Measurements from ENCODE around the gene RBM33. TPM values are rescaled to one million over a fixed set of nuclear protein-coding genes. Genes with fewer than 3 reads are reported as not detected.

Gene RBM33
- total and polyA plus RNA-seq, 2 of the 8 experiments (the other 6 are each of a cell fraction or from before 2014, with no cell fraction given) = 16.5 to 64.6 TPM

DNA sequence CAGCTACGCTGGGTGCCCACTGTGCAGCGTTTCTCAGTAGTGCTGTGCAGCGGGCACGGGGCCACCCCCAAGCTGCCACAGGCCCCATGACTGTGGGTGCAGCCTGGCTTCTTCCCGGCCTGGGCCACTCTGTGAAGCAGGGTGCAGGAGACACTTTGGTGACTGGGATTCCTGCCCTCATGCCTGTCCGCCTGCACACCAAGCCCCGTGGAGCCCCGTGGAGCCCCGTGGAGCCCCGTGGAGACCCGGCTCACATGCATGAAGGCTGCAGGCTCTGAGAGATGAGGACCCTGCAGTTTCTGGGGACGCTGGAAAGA, 171.7 kb downstream of the RBM33 start:
- H3K23me2 ChIP-seq (ENCODE audit: low read depth, low read length) = peaks cover 2% of the 10 kb centered on the region; the same call in 1 of the 2 replicates
- peaks cover 36 to 49% (median 40%) of the 10 kb centered on the region in 4 experiments for H3K27me3 ChIP-seq (replicated peaks in 1 of 4; ENCODE audit: control insufficient read depth in 3 of 4, extremely low read depth in 1 of 4, insufficient read depth in 3 of 4, low read length in 3 of 4)
- H3K23ac ChIP-seq (ENCODE audit: insufficient read length) = no peak overlapping the region
- no peak overlapping the region for H3K4me3 ChIP-seq (ENCODE audit: extremely low read depth in 1 of 4, insufficient read depth in 2 of 4, low read depth in 3 of 4, low read length in 4 of 4)
- FAIRE-seq (no peak), DNase-seq (ENCODE audit: low read depth in 1 of 2, low spot score in 2 of 2) (no peak)
- peaks cover 0 to 6% of the 10 kb centered on the region in 2 experiments; a peak in 1 of 4 replicates for H3K9me3 ChIP-seq (ENCODE audit: insufficient read depth in 2 of 2, low read depth in 1 of 2, low read length in 1 of 2)
- TF ChIP-seq, protein P1, sequence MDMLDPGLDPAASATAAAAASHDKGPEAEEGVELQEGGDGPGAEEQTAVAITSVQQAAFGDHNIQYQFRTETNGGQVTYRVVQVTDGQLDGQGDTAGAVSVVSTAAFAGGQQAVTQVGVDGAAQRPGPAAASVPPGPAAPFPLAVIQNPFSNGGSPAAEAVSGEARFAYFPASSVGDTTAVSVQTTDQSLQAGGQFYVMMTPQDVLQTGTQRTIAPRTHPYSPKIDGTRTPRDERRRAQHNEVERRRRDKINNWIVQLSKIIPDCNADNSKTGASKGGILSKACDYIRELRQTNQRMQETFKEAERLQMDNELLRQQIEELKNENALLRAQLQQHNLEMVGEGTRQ (IDR thresholded peaks at IDR 0.05; ENCODE audit: low read length) = no peak
- TF ChIP-seq CHD2 (IDR thresholded peaks at IDR 0.05; ENCODE audit: low read length) (no peak), BRCA1 (IDR thresholded peaks at IDR 0.05; ENCODE audit: low read depth, low read length) (no peak), RAD21 (IDR thresholded peaks at IDR 0.05 in 1 of 2, conservative IDR thresholded peaks at IDR 0.05 in 1 of 2; ENCODE audit: low read depth in 2 of 2, low read length in 2 of 2) (no peak), TCF12 (IDR thresholded peaks at IDR 0.05; ENCODE audit: low read depth, low read length) (no peak), RFX5 (IDR thresholded peaks at IDR 0.05; ENCODE audit: borderline replicate concordance, low read depth, low read length) (no peak)
- no peak overlapping the region for H4K5ac ChIP-seq (ENCODE audit: insufficient read length, low read depth, low read length)
- H2BK15ac ChIP-seq (ENCODE audit: low read length) = no peak overlapping the region
- H3K27ac ChIP-seq (ENCODE audit: low read depth, low read length) = no peak overlapping the region
- H2BK12ac ChIP-seq (ENCODE audit: low read depth, low read length) = no peak overlapping the region
- no peak overlapping the region for H3K18ac ChIP-seq (ENCODE audit: extremely low read depth, low read length)
- H3K4ac ChIP-seq (replicated peaks; ENCODE audit: insufficient read length, low read depth, low read length) = no peak overlapping the region
- no peaks in the 10 kb centered on the region for H3K36me3 ChIP-seq (ENCODE audit: control insufficient read depth in 2 of 4, insufficient read depth in 4 of 4, low read length in 3 of 4)
- H3K79me2 ChIP-seq (ENCODE audit: control insufficient read depth in 1 of 2, insufficient read depth in 2 of 2, low read length in 2 of 2) = no peaks in the 10 kb centered on the region
- H2BK20ac ChIP-seq (ENCODE audit: low read length) = no peak overlapping the region
- H3K4me1 ChIP-seq (replicated peaks in 1 of 4; ENCODE audit: control insufficient read depth in 3 of 4, insufficient read depth in 4 of 4, low read length in 3 of 4) = peaks cover 0 to 24% (median 12%) of the 10 kb centered on the region in 4 experiments; a peak in 6 of 7 replicates
- no peak overlapping the region for H2BK120ac ChIP-seq (replicated peaks; ENCODE audit: low read depth, low read length)
- H3K79me1 ChIP-seq (ENCODE audit: low read depth, low read length) = no peaks in the 10 kb centered on the region
- H4K8ac ChIP-seq (ENCODE audit: extremely low read depth, insufficient read depth, low read length) = no peak overlapping the region
- WGBS, 2 experiments (ENCODE audit: extremely low coverage in 1 of 2, insufficient coverage in 1 of 2, insufficient read length in 1 of 2, insufficient replicate concordance in 2 of 2, low coverage in 1 of 2, low lambda C conversion rate in 2 of 2, missing lambda C conversion rate in 1 of 2) = 90% methylated on average over 12 of the region's 12 CpGs; no CpG with 5 or more reads in 1 of the 2 experiments
- no peak overlapping the region for H3K56ac ChIP-seq (replicated peaks; ENCODE audit: insufficient read length, low read depth, low read length)
- H2BK5ac ChIP-seq (ENCODE audit: low read depth, low read length) = no peak overlapping the region
- CTCF ChIA-PET (ENCODE audit: partially characterized antibody) = interaction anchor here (0.6 to 1.6 kb wide), 4 partner anchors 149 to 1009 kb away, joined by 3 to 5 read pairs (median 4); no protein-coding TSS in a partner anchor
- H4K20me1 ChIP-seq (replicated peaks in 1 of 2; ENCODE audit: control insufficient read depth in 1 of 2, insufficient read depth in 2 of 2, low read length in 2 of 2) = peaks cover 6 to 16% of the 10 kb centered on the region in 2 experiments
- H3K14ac ChIP-seq (ENCODE audit: insufficient read length) = no peak overlapping the region
- H4K91ac ChIP-seq (replicated peaks; ENCODE audit: insufficient read length, low read length) = no peak overlapping the region
- no peak overlapping the region for H3K9ac ChIP-seq (replicated peaks in 1 of 4; ENCODE audit: extremely low read depth in 1 of 4, low read depth in 3 of 4, low read length in 3 of 4)
- no peak overlapping the region for H3K4me2 ChIP-seq (ENCODE audit: insufficient read depth in 1 of 2, low read depth in 2 of 2, low read length in 2 of 2)
- POLR2A ChIA-PET (ENCODE audit: partially characterized antibody) = no interaction called here
- H2AFZ ChIP-seq (ENCODE audit: low read length) = no peak overlapping the region
- H2AK5ac ChIP-seq (ENCODE audit: low read depth, low read length) = no peak overlapping the region
